GM18517 (cell line): ENCODE measurements around the gene VPS13D.

Experiments
- ATAC-seq: cut with Tn5 transposase; IDR thresholded peaks from one replicate; pipeline ENCODE4 v1.9.1; 2021; ENCODE audit warnings: mild to moderate bottlenecking, moderate library complexity; ENCODE audit not compliant: unreplicated experiment

The VPS13D gene

DNA sequence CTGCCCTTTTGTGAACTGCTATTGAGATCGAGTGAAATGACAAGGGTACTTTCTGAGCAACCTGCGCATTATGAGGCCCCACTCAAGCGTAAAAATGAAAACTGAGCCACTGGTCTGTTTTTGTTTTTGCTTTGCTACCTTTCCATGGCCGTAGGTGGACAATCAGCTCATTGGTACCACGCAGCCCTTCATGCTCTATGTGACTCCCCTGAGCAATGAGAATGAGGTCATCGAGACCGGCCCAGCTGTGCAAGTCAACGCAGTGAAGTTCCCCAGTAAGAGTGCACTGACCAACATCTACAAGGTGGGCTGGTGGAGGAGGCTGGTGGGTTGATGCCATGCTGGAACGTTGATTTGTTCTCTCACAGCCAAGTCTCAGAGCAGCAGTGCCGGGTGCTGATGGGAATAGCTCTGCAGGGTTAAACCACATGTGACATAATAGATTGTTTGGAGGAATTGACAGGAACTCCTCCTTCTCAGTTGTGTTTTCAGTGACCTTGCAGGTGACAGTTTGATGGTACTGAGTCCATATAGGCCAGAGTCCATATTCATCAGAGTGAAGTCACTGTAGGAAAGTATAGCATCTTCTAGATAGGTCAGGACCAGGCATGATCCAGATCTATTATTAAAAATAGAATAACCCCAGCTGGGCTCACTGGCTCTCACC is 170.3 kb downstream of the VPS13D start:
- no peak for ATAC-seq

DNA sequence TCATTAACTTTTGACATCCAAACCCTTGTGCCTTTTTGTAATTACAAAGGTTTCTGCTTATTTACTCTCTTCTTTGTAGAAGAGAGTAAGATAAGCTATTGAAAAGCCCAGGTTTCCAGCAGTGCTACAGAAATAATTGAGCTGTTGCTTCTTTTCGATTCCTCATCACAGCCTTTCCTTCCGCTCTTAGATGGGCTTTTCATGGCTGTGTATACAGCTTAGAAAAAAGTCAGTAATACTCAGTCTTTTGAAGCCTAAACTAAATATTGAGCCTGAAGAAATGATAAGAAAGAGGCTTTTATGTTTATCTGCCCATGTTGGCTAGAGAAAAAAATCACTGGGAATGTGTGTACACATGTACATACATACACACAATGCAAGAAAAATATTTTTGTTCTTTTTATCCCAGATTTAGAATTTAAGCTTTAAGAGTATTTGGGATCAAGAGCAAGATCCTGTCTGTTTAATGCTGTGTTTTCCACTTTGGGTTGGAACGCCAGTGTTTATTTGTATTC is 172.4 kb downstream of the VPS13D start:
- no peak for ATAC-seq

DNA sequence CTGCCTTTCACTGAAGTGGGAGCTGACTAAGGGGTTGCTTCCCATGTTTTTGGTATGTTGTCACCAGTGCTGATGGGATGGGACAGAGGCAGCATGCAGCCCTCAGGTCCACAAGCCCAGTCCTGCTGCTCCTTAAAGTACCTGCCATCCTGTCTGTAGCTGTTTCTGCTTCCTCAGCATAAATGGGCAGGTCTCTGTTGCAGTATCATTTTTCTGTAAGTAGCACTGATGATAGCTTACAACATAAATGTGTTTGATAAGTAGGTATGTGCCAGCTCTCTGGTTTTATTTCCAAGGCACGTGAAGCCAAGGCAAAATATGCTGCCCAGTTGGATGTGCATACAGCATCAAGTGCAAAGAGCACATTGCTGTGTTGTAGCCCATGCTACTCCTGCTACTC is 173.0 kb downstream of the VPS13D start:
- no peak for ATAC-seq

DNA sequence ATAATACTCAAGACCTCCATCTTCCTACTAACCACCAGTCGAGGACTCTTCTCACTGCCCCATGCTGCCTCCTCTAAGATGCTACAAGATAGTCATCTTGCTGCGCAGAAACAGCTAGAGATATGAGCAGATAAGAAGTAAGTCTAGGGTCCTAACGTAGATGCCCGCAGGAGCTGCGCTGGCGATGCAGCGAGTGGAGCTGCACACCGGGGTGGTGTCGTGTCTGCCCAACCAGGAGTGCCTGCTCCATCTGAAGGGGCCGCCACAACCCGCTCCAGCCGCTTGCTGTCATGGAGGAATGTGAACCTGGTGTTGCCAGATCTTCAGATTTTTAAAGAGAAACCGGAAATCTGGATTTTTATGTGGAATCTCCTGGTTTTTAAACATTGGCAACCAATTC is 175.1 kb downstream of the VPS13D start:
- ATAC-seq, result no peak

DNA sequence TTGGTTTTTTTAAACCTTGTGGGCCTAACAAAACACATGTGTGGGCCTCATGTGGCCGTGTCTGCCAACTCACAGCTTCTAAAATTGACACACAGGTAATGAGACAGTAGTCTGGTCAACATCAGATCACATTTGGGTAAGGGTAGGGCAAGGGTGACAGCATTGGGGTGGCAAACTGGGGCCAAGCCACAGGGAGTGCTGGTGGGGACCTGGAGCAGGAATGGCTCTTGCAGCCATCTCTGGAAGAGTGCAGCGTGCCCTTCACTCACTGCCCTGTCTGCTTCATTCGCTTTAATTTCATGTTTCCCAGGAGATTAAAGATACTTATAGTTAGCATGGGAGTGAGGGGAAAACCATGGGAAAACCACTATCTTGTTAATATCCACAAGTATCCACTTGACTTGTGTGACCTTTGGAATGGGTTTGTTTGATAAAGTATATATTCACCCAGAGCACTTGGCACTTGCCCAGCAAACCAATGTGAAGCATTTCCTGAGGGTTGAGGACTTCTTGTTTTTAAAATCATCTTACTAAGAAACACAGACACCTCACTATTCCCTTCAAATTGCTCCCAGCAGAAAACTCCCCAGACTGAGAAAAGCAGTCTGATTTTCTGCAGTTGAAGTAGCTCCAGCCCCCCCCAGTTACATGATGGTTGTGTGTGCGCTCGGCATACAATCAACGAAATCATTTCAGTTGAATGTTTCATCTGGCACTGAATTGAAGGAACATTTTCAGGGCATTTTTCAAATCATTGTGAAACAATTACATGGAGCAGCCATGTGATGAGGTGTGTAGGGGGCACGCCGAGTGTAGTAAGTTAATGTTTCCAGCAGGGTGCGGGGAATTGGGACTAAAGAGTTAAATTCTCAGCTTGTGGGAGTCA is 175.7 kb downstream of the VPS13D start:
- no peak for ATAC-seq

DNA sequence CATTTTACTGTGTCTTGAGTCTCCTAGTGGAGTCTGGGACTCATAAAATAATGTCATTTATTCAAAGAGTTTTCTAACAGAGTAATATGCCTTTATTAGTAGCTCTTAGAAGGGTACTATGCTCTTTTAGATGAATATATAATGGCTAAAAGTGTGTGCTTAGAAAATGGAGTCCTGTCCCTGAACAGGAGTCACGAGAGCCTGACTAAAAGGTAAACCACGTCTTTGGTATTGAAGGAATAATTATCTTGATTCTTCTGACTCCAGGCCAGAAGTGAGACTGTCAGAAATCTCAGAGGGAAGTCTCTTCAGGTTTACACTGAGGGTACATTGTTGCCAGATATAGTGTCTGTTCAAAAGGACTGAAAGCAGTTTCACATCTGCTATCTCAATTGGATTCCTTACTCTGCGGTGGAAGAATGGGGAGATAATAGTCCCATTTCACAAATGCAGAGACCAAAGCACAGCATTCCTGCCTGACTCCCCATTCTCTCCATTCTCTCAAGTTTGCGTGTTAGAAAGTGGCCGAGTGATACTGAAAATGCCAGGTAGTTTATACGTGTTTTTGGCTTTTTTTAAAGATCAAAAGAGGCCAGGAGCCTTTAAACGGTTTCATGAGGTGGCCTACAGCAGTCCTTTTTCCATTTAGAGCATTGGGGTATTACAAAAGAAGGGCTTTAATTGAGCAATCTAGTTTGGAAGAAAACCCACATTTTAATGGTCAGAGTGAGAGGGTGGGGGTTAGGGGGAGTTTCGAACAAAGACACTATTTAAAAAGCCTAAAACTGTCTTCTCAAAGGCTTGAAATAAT is 176.6 kb downstream of the VPS13D start:
- ATAC-seq, result no peak

DNA sequence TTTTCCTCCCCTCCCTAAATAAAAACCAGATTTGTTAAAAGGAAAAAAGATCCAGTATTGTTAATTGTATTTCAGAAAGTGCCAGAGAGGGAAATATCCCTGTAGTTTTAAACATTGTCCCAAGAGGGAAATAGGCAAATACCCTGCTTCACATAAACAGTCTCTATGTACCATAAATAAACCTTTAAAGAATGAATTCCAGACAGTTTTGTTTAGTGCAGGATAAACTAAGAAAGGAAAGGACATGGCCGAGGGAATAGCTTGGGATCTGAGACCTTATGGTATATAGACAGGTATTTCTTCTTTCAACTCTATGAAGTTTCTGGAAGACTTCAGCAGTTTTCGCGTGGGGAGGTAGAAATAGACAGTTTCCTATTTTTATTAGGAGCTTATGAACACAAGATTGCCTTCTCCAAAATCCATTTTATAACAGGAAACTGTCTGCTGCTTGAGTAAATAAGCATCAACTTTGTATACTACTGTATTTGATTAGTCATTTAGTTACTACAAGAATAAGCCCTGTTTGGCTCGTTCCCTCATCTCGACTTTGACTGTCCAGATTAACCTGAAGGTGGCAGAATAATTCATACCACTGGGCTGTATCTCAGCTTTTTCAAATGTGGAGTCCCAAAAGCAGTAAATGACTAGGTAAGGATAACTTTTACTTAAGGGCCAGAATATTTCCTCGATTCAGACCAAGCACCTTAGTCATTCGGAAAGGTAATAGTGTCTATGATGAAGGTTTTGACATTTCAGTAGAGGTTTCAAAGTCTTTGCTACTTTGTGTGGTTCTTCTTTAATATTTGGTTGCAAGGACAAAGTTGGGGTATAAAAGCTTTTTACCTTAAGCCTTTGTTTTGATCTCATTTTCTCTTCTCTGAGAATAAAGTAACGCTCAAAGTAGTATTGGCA is 177.5 kb downstream of the VPS13D start:
- no peak for ATAC-seq

DNA sequence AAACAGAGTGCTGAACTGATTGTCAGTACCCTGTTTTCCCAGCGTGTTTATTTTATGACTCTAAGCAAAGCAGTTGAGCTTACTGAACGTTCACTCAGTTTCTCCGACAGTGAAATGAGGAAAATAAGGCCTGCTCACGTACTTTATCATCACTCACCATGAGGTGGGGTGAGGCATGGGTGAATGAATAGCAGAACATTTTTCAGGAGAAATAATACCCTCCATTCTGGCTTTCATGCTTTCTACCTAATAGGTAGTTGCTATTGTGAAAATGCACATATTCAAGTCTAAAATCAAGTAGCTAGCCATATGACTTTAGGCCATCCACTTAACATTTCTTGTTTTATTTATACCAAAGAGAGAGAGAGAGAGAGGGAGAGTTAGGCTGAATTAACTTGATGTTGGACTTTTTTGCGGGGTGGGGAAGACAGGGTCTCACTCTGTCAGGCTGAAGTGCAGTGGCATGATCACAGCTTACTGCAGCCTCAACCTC is 178.2 kb downstream of the VPS13D start:
- ATAC-seq, result no peak

DNA sequence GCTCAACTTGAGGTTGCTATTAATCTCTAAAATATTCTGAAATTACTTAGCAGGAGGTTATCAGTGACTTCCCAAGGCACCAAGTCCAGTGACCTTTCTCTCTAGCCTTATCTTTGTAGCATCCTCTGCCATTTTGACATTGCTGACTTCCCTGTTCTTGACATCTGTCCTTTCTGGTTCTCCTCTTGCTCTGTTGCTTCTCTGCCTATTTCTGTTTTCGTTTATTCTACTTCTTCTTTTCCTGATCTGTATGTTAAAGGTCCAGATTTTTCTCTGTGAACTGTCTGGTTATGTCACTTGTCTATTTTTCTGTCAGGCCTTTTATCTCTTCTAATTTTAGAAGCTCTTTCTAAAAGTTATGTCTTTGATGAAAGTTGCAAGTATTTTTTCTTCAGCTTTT is 178.8 kb downstream of the VPS13D start:
- no peak for ATAC-seq

DNA sequence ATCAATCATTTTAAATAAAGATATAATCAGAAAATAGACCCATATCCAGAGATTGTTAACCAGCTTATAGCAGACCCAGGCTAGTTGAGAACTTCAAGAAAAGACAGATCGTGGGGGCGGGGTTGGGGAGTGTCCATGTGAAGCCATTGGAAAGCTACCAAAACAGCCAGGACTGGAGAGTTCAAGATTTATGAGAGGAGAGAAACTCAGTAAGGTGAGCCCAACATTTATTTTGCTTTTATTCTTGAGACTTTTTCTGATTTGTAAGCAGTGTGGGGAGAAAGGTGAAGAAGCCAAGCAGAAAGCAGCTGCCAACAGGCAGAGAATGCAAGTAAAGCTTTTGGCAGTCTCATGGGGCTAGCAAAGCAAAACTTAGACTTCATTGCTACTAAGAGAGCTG is 179.9 kb downstream of the VPS13D start:
- no peak for ATAC-seq

DNA sequence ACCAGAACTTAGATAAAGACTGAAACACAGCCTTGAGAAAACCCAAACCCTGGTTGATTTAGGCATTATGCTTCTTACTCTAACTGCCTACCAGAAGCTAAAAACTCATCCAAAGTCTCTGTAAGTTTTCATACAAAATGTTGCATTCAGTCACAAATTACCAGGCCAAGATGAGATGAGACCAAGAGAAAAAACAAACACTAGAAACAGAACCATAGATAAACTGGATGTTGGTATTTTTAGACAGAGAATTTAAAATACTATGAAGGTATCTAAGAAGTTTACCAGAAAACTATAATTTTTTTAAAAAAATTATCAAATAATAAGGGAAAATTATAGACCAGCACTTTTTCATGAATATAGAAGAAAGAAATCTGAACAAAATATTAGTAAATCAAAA is 180.5 kb downstream of the VPS13D start:
- no peak for ATAC-seq

DNA sequence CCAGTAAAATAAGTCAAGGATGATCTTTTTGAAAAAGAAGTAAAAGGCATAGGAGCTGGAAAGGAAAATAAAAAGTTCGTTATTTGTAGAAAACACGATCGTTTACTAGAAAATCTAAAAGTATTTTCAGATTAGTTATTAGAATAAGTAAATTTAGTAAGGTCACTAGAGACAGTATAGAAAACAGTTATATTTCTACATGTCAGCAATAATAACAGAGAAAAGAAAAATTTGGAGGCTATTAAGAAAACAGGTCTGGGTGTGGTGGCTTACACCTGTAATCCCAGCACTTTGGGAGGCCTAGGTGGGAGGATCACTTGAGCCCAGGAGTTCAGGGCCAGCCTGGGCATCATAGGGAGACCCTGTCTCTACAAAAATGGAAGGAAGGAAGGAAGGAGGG is 181.3 kb downstream of the VPS13D start:
- no peak for ATAC-seq

DNA sequence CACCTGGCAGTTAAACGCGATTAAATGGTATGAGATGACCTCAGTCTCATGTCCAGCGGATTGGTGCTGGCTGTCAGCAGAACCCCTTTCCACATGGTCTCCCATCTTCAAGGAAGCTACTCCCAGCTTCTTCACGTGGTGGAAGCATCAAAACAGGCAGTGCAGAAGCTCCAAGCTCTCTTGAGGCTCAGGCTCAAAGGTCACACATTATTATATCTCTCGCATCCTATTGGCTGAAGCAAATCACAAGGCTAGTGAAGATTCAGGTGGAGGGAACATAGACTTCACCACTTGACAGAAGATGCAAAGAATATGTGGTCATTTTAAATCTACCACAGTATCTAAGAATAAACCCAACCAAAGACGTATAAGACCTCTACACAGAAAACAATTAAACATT is 181.9 kb downstream of the VPS13D start:
- no peak for ATAC-seq

DNA sequence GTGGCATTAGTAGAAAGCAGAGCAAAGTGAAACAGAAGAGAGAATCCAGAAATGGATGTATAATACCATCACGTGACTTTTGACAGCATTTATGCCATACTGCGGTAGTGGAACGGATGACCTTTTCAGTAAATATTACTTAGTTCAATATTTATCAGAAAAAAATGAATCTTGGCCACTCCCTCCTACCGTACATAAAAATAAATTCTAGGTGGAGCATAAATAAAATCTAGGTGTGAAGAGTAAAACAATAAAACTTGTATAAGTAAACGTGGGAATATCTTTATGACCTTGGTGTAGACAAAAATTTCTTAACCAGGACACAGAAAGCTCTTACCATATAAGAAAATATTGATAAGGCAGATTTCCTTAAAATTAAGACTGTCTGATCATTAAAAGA is 182.6 kb downstream of the VPS13D start:
- ATAC-seq, result no peak

DNA sequence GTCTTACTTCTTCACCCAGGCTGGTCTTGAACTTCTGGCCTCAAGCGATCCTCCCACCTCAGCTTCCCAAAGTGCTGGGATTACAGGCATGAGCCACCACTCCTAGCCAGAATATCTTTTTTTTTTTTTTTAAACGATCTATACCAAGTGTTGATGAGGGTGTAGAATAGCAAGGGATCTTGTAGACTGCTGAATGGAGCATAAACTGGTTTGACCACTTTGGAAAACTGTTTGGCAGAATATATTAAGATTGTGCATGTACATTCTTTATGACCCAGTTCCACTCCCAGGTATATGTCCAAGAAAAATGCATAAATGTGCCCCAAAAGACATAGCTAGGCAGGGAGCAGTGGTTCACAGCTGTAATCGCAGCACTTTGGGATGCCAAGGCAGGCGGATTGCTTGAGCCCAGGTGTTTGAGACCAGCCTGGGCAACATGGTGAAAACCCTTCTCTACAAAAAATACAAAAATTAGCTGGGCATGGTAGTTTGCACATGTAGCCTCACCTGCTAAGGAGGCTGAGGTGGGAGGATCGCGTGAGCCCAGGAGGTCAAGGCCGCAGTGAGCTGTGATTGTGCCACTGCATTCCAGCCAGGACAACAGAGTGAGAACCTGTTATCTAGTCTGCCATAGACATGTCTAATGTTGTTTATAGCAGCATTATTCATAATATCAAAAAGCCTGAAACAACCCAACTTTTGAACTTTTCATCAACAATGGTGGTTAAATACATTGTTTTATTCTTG is 184.0 kb downstream of the VPS13D start:
- ATAC-seq, result no peak

DNA sequence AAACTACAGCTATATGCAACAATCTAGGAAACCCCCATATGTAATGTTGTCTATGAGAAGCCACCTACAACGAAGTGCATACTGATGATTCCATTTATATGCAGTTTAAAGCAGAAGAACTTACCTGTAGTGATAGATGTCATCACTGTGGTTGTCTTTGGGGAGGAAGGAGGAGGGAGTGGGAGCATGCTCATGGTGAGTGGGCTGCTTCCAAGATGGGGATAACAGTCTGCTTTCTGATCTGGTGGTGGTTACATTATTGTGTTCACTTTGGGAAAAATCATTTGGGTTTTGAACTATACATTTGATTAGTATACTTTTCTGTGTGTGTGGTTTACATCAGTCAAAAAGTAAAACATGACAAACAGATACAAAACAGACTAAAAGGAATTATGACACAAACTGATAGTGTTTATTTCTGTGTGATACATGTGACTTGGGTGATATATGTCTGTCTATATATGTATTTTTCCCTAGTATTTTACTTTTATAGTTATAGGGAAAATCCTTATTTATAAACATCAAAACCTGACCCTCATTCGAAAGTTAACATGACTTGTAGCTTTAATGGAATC is 184.7 kb downstream of the VPS13D start:
- ATAC-seq, result no peak

DNA sequence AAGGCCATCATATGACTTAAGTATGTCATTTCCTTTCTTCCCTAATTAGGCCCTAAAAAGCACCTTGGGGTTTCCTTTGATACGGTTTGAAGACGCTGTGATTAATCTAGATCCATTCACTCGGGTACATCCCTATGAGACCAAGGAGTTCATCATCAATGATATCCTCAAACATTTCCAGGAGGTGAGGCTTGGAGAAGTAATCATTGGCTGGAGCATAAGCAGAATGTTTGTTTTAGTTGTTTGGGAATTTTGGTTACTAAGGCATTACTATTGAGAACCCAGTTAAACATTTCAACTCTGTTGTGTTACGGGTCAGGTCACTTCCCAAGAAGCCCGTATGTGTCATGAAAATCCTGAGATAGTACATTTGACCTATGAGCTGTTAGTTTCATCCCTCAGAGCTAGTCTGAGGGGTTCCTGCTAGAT is 185.2 kb downstream of the VPS13D start:
- no peak for ATAC-seq

DNA sequence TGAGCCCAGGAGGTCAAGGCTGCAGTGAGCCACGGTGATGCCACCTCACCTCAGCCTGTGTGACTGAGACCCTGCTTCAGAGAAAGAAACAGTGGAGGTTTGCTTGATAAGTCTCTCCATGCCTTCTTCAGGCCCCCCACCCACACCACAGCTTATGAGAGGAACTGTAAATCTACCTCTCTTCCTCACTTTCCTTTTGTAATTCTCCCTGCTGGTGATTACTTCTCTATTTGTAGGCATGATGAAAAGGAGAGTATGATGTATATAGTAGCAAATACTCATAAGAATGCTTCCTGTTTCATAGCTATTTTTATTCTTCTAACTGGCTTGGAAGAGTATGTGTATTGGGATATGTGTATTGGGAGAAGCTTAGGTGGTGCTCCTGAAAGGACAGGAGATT is 186.3 kb downstream of the VPS13D start:
- ATAC-seq, result no peak

DNA sequence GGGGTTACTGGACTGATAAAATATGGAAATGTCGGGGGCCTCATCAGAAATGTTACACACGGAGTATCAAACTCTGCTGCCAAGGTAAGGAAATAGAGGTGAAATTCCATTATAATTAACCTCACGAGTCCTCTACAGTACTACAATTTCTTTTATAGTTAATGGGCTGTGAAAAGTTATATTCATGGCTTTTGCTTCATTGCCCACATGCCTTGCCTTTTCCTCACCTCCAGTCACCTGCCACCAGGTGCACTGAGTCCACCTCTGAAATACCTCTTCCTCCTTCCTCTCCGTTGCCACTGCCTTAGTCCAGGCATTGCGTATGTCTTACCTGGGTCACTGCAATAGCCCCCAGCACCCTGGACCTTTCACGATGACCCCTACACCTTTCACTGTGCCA is 186.9 kb downstream of the VPS13D start:
- ATAC-seq, result no peak
